HG03565 (cell line): ENCODE measurements around the gene STK10.

Source experiments
- ATAC-seq: cut with Tn5 transposase; IDR thresholded peaks from one replicate; pipeline ENCODE4 v1.9.1; 2021; ENCODE audit warnings: mild to moderate bottlenecking, moderate library complexity; ENCODE audit not compliant: unreplicated experiment

The STK10 gene

DNA sequence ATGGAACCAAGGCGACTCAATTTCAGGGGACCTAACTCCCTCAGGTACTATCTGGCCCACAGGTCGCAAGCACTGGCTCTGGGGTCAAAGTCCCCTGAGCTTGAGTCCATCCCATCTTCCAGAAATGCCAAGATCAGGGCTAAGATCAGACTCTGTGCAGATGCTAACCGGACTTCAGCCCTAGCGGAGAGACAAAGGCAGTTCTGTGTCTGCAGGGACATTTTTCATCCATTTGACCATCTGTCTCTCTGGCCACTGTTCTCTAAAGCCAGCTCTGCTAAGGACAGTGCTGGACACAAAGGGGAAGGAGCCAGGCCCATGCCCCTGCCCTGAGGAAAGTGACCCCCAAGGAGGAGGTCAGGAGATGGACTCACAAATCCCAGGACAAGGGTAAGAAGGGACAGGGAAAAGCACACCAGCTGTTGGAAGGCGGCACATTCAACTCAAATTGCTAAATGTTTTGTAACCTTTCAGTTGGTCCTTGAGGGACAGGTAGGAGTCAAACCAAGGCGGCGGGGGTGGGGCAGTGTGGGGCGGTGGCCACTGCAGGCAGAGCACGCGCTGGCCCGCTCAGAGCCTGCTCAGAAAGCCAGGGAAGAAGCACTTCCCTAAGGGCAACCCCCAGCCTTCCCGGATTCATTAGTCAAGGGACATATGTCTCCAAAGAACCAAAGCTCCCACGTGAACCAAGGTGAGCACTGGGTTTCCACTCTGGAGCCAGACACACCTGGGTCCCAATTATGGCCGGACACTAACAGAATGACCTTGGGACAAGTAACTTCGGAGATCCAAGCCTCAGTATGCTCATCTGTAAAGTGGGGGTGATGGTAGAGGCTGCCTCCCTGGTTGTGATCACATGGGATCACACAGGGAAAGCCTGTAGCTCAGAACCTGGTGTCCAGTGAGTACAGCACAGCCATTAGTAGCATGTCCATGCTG is 42.8 kb downstream of the STK10 start:
- no peak for ATAC-seq

DNA sequence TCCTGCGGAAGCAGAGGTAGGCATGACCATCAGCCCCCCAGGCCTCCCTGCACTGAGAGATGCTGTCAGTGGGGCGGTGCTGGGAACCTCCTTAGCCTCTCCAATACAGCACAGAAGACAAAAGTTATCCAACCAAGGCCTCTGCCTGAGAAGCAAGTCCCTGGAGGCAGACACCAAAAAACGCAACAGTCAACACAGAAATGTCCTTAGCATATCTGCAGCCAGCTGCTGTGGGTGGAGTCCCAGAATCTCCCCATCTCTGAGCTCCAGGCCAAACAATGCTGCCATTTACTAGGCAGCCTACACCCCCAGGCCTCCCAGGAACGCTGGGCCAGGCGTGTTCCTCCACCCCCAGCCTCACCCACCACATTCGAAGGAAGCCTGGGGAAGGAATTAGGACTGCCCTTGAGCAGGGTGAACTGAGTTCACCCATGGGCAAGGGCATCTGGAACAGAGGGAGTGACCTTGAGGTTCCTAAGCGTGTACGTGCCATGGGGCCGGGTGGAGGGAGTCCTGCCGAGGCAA is 43.7 kb downstream of the STK10 start:
- no peak for ATAC-seq

GRCh38 chr5:172143875-172144274 is 44.1 kb downstream of the STK10 start:
- no peak for ATAC-seq

DNA sequence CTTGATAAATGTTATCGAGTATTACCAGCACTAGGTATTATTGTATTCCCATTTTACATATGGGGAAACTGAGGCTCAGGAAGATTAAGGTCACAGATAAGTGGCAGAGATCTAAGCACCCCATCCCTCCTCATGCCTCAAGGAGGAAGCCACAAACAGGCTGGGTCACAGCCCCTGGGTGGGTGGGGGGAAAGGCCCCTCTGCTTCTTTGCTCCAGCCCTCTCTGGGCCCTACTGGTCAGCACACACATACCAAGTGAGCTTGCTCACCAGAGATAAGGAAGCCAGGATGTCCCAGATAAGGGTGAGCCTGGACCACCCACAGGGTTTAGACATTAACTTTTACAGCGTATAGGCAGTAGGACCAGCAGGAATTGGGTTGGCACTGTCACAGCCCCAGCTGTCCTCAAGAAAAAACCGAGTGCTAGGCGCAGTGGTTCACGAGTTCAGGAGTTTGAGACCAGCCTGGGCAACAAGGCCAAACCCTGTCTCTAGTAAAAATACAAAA is 45.3 kb downstream of the STK10 start:
- ATAC-seq = no peak

- no peak for ATAC-seq
These were observed 46.1 kb downstream of the STK10 start for GRCh38 chr5:172141949-172142319.

GRCh38 chr5:172140866-172141265 is 47.2 kb downstream of the STK10 start:
- no peak for ATAC-seq

GRCh38 chr5:172140120-172140519 is 47.9 kb downstream of the STK10 start:
- ATAC-seq = no peak

DNA sequence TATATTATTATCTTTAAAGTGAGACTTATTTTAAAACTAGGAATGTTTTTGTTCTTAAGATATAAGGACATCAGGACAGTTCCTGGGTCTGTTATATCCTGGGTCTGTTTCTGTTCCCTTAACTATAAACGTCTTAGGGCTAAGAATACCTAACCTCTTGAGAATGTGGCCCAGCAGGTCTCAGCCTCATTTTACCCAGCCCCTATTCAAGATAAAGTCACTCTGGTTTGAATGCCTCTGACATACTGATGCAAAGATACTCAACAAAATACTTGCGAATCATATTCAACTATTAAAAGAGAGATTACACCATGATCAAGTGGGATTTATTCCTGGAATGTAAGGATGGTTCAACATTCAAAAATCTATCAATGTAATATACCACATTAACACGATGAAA is 51.0 kb downstream of the STK10 start:
- no peak for ATAC-seq

GRCh38 chr5:172133359-172134029 is 54.5 kb downstream of the STK10 start:
- ATAC-seq = no peak

GRCh38 chr5:172131690-172132089 is 56.3 kb downstream of the STK10 start:
- no peak for ATAC-seq

GRCh38 chr5:172129256-172129910 is 58.6 kb downstream of the STK10 start:
- ATAC-seq = no peak

DNA sequence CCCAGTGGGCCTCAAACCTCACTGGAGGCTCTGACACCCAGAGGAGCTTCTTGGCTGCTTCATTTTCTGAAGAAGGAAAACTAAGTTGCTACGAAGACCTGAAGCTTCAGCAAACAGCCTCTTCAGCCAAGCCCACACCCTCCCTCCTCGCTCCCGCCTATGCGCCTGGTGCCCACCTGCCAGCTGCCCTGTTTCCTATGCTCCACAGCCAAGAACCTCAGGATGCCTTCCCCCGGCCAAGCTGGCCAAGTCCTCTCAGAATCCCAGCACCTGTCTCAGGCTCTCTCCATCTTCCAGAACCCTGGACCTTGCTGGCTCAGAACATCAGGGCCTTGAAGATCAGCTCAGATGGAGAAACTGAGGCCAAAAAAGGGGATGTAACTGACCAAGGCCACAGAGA is 60.4 kb downstream of the STK10 start:
- no peak for ATAC-seq

- no peak for ATAC-seq
These were observed 64.7 kb downstream of the STK10 start for GRCh38 chr5:172123269-172123692.

- no peak for ATAC-seq
These were observed 67.9 kb downstream of the STK10 start for GRCh38 chr5:172119921-172120688.

GRCh38 chr5:172118891-172119290 is 69.1 kb downstream of the STK10 start:
- no peak for ATAC-seq

GRCh38 chr5:172117977-172118701 is 69.9 kb downstream of the STK10 start:
- no peak for ATAC-seq

DNA sequence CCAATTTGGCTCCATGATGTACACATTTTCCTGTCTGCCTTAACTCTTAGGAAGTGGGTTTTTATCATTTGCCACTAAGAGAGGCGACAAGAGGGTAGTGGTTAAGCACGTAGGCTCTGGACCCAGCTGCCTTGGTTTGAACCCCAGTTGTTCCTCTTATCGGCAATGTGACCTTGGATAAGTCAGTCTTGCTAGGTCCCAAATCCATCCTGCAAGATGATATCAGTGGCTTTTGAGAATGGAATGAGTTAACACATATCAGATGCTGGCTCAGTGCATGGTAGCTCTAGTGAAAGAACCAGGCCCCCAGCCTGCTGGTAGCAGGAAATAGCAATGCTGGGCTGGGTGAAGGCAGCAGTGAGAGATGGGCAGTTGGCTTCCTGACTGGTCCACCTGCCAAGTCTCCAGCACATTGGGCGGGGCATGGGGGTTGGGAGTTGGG is 72.5 kb downstream of the STK10 start:
- no peak for ATAC-seq

DNA sequence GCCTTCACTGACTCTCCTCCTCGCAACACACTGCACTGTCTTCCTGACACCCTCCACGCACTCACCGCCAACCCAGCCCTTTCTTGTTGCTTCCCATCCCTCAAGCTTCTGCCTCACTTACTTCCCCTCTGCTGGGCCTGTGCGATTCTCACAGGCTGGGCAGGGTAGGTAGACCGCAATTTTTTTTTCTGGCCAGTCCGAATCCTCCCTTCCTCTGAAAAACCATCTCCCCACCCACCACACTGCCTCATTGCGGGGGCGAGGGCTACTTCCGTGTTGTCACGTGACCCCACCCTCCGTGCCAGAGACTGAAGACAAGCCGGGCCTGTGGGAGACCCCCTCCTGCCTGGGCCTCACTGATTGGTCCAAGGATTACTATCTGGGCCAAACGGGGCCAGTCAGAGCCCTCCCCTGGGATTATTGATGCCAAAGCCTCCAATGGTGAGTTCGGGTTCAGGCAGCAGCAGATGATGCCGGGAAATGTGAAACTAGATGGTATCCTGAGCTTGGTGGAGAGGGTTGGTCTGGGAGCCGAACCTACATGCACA is 73.1 kb downstream of the STK10 start:
- ATAC-seq = peak; percentile 30

GRCh38 chr5:172113036-172113435 is 75.0 kb downstream of the STK10 start:
- ATAC-seq = no peak

DNA sequence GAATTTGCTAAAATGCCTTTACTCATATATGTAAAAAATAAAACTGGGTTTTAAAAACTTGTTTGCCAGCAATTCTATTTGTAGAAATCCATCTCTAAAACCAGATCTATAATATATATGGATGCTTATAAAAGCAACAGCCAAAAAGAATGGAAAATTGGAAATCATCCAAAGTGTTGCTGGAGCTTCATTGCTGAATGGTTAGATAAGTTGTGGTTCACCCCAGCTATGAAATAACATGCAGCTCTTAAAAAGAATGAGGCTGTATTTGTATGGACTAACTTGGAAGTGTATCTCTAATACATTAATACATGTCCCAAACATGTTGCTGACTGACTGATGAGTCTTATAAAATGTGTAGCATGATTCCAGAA is 76.2 kb downstream of the STK10 start:
- no peak for ATAC-seq
